Chondrocyte (in vitro differentiated cells): Measurements from ENCODE around the gene MASP2. TPM values are rescaled to one million over a fixed set of nuclear protein-coding genes. Genes with fewer than 3 reads are reported as not detected.

Experiments
- DNase-seq: peaks from one replicate; pipeline ENCODE4 v3.0.0; 2021; ENCODE audit warnings: mixed read lengths, low spot score
- H3K27ac Mint-ChIP-seq: one replicate; pipeline ENCODE4 v1.8.0; 2021; ENCODE audit warnings: mild to moderate bottlenecking, moderate library complexity, mixed read lengths; ENCODE audit not compliant: unreplicated experiment
- H3K27me3 Mint-ChIP-seq: 2 replicates; pipeline ENCODE4 v1.8.0; 2021; ENCODE audit warnings: low read depth, mixed read lengths
- H3K36me3 Mint-ChIP-seq: 2 replicates; pipeline ENCODE4 v1.8.0; 2021; ENCODE audit warnings: low read depth, mixed read lengths
- H3K4me1 Mint-ChIP-seq: 2 replicates; pipeline ENCODE4 v1.8.0; 2021; ENCODE audit warnings: low read depth, mild to moderate bottlenecking, mixed read lengths
- H3K4me3 Mint-ChIP-seq: one replicate; pipeline ENCODE4 v1.8.0; 2021; ENCODE audit warnings: mild to moderate bottlenecking, moderate library complexity, mixed read lengths; ENCODE audit not compliant: unreplicated experiment
- H3K9me3 Mint-ChIP-seq: 2 replicates; pipeline ENCODE4 v1.8.0; 2021; ENCODE audit warnings: low read depth, mixed read lengths
- CTCF ChIP-seq: fragments of 200-600 bp; sonication (generic); IDR thresholded peaks from 2 replicates; pipeline ENCODE4 v1.5.0; 2021; ENCODE audit warnings: antibody characterized with exemption, mild to moderate bottlenecking, moderate library complexity
- total RNA-seq: library from RNA; stranded (reverse); gene quantifications from 3 replicates; pipeline ENCODE4 v1.2.1, GENCODE V29; 2021

The MASP2 gene
- total RNA-seq, 1 donor from 2014 or later, result not detected

- no peaks in the 10 kb centered on the region for H3K4me1 Mint-ChIP-seq
- H3K36me3 Mint-ChIP-seq, result no peaks in the 10 kb centered on the region
- no peak overlapping the region for H3K4me3 Mint-ChIP-seq
- no peaks in the 10 kb centered on the region for H3K27me3 Mint-ChIP-seq
- TF ChIP-seq CTCF, result no peak
- DNase-seq, result no peak
- no peaks in the 10 kb centered on the region for H3K9me3 Mint-ChIP-seq
- H3K27ac Mint-ChIP-seq, result no peak overlapping the region
These were observed 2.1 kb downstream of the MASP2 start for GRCh38 chr1:11044849-11045427.

DNA sequence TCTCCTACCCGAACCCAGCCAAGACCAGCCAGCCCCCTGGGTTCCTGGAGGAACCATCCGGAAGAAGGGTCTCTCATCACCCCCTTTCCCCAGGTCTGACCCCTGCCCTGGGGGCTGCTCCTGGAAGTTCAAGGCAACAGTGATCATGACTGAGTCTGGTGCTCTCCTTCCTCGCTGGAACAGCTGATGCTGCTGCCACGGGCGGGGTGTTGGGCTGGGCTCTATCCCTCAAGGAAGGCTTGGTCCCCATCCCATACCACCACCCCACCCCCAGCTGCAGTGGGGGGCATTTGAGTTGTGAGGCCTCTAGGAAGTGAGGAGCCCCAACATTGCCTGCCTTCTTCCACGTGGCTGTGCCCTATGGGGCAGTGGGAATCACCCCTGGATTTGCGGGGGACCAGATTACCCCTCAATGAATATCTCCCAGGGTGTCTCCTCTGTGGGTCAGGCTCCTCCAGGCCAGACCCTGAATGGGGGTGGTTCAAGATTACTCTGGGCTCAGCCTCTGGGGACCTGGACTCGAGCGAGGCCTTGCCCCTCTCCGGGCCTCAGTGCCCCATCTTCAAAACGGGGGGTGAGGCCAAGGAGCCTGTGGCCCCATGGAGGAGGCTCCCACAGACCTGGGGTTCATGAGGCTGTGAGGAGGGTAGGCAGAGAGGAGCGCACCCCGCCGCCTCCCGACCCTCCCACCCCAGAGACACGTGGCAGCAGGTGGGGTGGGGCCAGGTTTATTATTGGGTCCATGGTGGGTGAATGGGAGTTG, 2.8 kb downstream of the MASP2 start:
- H3K36me3 Mint-ChIP-seq, result no peaks in the 10 kb centered on the region
- no peak overlapping the region for H3K4me3 Mint-ChIP-seq
- no peak overlapping the region for H3K27ac Mint-ChIP-seq
- no peak for TF ChIP-seq CTCF
- no peaks in the 10 kb centered on the region for H3K4me1 Mint-ChIP-seq
- no peaks in the 10 kb centered on the region for H3K9me3 Mint-ChIP-seq
- H3K27me3 Mint-ChIP-seq, result no peaks in the 10 kb centered on the region
- no peak for DNase-seq

DNA sequence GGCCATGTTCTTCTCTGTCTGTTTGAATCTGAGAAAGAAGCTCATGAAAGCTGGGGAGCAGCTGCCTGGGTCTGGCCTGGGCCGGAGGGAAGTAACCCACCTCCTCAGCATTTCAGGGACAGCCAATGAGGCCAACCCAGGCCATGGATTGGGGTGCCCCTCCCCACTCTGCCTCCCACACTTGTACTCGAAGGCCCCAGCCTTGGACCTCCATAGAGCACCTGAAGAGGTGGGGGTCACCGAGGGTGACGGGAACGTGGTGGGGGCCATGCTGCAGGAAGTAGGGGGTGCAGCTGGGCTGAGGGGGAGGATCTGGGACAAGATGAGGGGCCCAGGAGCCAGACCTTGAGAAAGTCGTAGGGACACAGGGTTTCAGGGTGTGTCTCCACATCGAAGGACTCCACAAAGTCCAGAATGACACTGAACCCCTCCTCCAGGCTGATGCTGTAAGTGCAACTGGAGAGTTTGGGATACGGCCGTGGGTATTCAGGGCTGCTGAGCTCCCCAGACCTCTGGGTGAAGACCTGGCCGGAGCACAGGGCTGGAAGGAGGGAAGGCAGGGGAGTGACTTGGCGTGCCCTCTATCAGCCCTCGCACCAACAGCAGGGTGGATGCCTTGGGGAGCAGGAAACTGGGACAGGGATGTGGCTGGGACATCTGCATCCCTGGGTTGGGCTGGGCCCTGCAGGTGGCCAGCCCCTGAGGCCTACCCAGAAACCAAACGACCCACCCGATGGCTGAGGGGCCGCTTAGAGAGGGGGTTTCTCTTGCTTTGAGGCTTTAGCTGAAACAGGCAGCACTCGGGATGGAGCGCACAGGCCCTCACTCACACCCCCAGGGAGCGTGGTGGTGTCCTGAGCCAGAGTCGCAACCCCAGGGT, 3.8 kb downstream of the MASP2 start:
- H3K27me3 Mint-ChIP-seq, result no peaks in the 10 kb centered on the region
- no peak overlapping the region for H3K4me3 Mint-ChIP-seq
- no peak for TF ChIP-seq CTCF
- H3K4me1 Mint-ChIP-seq, result no peaks in the 10 kb centered on the region
- H3K36me3 Mint-ChIP-seq, result no peaks in the 10 kb centered on the region
- H3K27ac Mint-ChIP-seq, result no peak overlapping the region
- H3K9me3 Mint-ChIP-seq, result no peaks in the 10 kb centered on the region
- DNase-seq, result no peak

DNA sequence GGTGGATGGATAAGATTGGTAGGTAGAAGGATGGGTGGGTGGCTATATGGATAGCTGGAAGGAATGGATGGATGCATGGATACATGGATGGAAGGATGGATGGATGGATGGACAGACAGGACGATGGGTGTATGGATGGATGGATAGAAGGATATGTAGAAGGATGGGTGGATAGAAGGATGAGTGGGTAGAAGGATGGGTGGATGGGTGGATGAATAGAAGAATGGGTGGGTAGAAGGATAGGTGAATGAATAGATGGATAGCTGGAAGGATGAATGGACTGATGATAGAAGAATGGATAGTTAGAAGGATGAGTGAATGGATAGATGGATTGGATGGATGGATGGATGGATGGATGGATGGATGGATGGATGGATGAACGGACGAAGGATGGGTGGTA, 5.0 kb downstream of the MASP2 start:
- no peaks in the 10 kb centered on the region for H3K9me3 Mint-ChIP-seq

More for the DNA sequence above, 5.0 kb downstream of the MASP2 start:
- no peak overlapping the region for H3K4me3 Mint-ChIP-seq
- TF ChIP-seq CTCF, result no peak
- no peak for DNase-seq
- peaks cover 8% of the 10 kb centered on the region for H3K4me1 Mint-ChIP-seq
- no peaks in the 10 kb centered on the region for H3K36me3 Mint-ChIP-seq
- H3K27ac Mint-ChIP-seq, result no peak overlapping the region
- no peaks in the 10 kb centered on the region for H3K27me3 Mint-ChIP-seq
